Stimulated activated CD8-positive, alpha-beta memory T cell treated with anti-CD3 and anti-CD28 coated beads, Interleukin-15, amount 100 ng/mL, for 1 hour (primary cell): ENCODE data around the gene HS3ST3A1.

Experiments
- DNase-seq: peaks from one replicate; pipeline ENCODE4 v3.0.0-alpha.2; 2020; ENCODE audit warnings: low read depth

Gene HS3ST3A1

GRCh38 chr17:13598353-13599167 lies 3.2 kb downstream of the HS3ST3A1 start:
- no peak for DNase-seq

GRCh38 chr17:13597723-13598347 lies 3.9 kb downstream of the HS3ST3A1 start:
- DNase-seq, result peak; percentile 6

- DNase-seq, result no peak
These were observed 5.3 kb downstream of the HS3ST3A1 start for GRCh38 chr17:13596241-13596923.

- no peak for DNase-seq
These were observed 6.2 kb downstream of the HS3ST3A1 start for GRCh38 chr17:13595599-13595899.

GRCh38 chr17:13594762-13595598 lies 6.7 kb downstream of the HS3ST3A1 start:
- peak; percentile 81 for DNase-seq

- no peak for DNase-seq
These were observed 7.4 kb downstream of the HS3ST3A1 start for GRCh38 chr17:13594310-13594709.

- no peak for DNase-seq
These were observed 8.0 kb downstream of the HS3ST3A1 start for GRCh38 chr17:13593757-13594156.

GRCh38 chr17:13593021-13593751 lies 8.5 kb downstream of the HS3ST3A1 start:
- DNase-seq, result no peak

- DNase-seq, result no peak
These were observed 9.3 kb downstream of the HS3ST3A1 start for GRCh38 chr17:13592427-13592826.

- DNase-seq, result no peak
These were observed 11.3 kb downstream of the HS3ST3A1 start for GRCh38 chr17:13590441-13590840.

- no peak for DNase-seq
These were observed 12.1 kb downstream of the HS3ST3A1 start for GRCh38 chr17:13589658-13590057.

- no peak for DNase-seq
These were observed 14.0 kb downstream of the HS3ST3A1 start for GRCh38 chr17:13587487-13588338.

- DNase-seq, result no peak
These were observed 17.0 kb downstream of the HS3ST3A1 start for GRCh38 chr17:13584701-13585080.

GRCh38 chr17:13583996-13584700 lies 17.6 kb downstream of the HS3ST3A1 start:
- no peak for DNase-seq

- DNase-seq, result no peak
These were observed 18.8 kb downstream of the HS3ST3A1 start for GRCh38 chr17:13582776-13583547.

- no peak for DNase-seq
These were observed 19.8 kb downstream of the HS3ST3A1 start for GRCh38 chr17:13581925-13582324.

- no peak for DNase-seq
These were observed 20.9 kb downstream of the HS3ST3A1 start for GRCh38 chr17:13580790-13581189.

- no peak for DNase-seq
These were observed 24.8 kb downstream of the HS3ST3A1 start for GRCh38 chr17:13576661-13577526.
